ENCODE results near the gene DHX58. TPM values are rescaled to one million over a fixed set of nuclear protein-coding genes. Genes with fewer than 3 reads are reported as not detected.

DHX58 gene
- total and polyA plus RNA-seq, 2 donors (not counting 3 experiments of a cell fraction or from before 2014, with no cell fraction given): 3.1 to 9.0 TPM

GRCh38 chr17:42159796-42160530 lies 47.4 kb upstream of the DHX58 start:
- POLR2A ChIA-PET: no interaction called here
- Histone ChIP-seq H3K9me1 (replicated peaks; ENCODE audit: control insufficient read depth, extremely low read depth, insufficient read depth, low read length) (no peaks in the 10 kb centered on the region), H3K27me3 (ENCODE audit: control insufficient read depth in 2 of 2, insufficient read depth in 2 of 2, low read length in 2 of 2) (no peaks in the 10 kb centered on the region), H3K79me2 (ENCODE audit: control insufficient read depth, insufficient read depth, low read length) (no peaks in the 10 kb centered on the region), H3K9me3 (replicated peaks; ENCODE audit: control insufficient read depth, insufficient read depth, low read length) (no peaks in the 10 kb centered on the region), H3K4me3 (replicated peaks in 1 of 3; ENCODE audit: insufficient read depth in 1 of 3, low read depth in 1 of 3, low read length in 3 of 3) (no peak overlapping the region), H4K20me1 (replicated peaks; ENCODE audit: control insufficient read depth, extremely low read depth, insufficient read depth, low read length) (no peaks in the 10 kb centered on the region), H3K27ac (ENCODE audit: insufficient read depth, low read depth, low read length) (no peak overlapping the region), H2AFZ (ENCODE audit: low read depth, low read length) (no peak overlapping the region), H3K36me3 (ENCODE audit: control insufficient read depth in 2 of 2, extremely low read depth in 1 of 2, insufficient read depth in 2 of 2, low read length in 2 of 2) (no peaks in the 10 kb centered on the region), H3K4me2 (ENCODE audit: insufficient read depth, low read length) (no peak overlapping the region), H3K9ac (replicated peaks; ENCODE audit: extremely low read depth, insufficient read depth, low read length) (no peak overlapping the region), H3K4me1 (ENCODE audit: control insufficient read depth, extremely low read depth, insufficient read depth, low read length) (peaks cover 4% of the 10 kb centered on the region)
- dilution Hi-C loops (cut with MboI; ENCODE audit: extremely low pct_ligation_motif_present, low sequenced_read_pairs): no loop called here
- FAIRE-seq (no peak), DNase-seq (ENCODE audit: low read depth, low spot score) (no peak)
- intact Hi-C loops (cut with micrococcal nuclease): no loop called here
- no peak for TF ChIP-seq POLR2A (IDR thresholded peaks at IDR 0.05; ENCODE audit: low read depth, low read length)
- TF ChIP-seq JUN (IDR thresholded peaks at IDR 0.05; ENCODE audit: borderline replicate concordance, insufficient read depth, insufficient read length, low read depth): no peak
- no peak for TF ChIP-seq GATA2 (IDR thresholded peaks at IDR 0.05; ENCODE audit: insufficient read depth, insufficient read length, low read depth, low read length)
- no peak for TF ChIP-seq POLR2AphosphoS5 (IDR thresholded peaks at IDR 0.05; ENCODE audit: insufficient read depth, low read depth, low read length)
- no peak for TF ChIP-seq EZH2 (IDR thresholded peaks at IDR 0.05; ENCODE audit: borderline replicate concordance, low read depth, low read length, severe bottlenecking)
- TF ChIP-seq FOS (IDR thresholded peaks at IDR 0.05; ENCODE audit: borderline replicate concordance, insufficient read depth, low read length): no peak
- TF ChIP-seq MAX (IDR thresholded peaks at IDR 0.05; ENCODE audit: insufficient read depth, insufficient read length): no peak
- no peak for TF ChIP-seq CTCF (IDR thresholded peaks at IDR 0.05; ENCODE audit: extremely low read depth in 1 of 2, insufficient read depth in 1 of 2, low read depth in 1 of 2, low read length in 2 of 2)
- no peak for TF ChIP-seq MYC (IDR thresholded peaks at IDR 0.05; ENCODE audit: low read depth, low read length)
- BruUV-seq (replicated peaks): no TSS peak
- CTCF ChIA-PET: no interaction called here

Measured in endothelial cell of umbilical vein (primary cell).